Endothelial cell of umbilical vein (primary cell): ENCODE data around the gene CDC37. TPM values are rescaled to one million over a fixed set of nuclear protein-coding genes. Genes with fewer than 3 reads are reported as not detected.

Experiments used
- BruUV-seq: library from RNA; stranded (reverse); fragments of 400-500 nt; replicated peaks from 2 replicates; lab custom pipeline; 2021; lab: Mats Ljungman, UMichigan
- CTCF ChIA-PET: fragments of 300-600, 350-600 bp; sonication (Branson Sonifier 250); formaldehyde crosslinking; loops from one replicate; lab custom pipeline; 2021; ENCODE audit warnings: antibody characterized with exemption, inconsistent platforms; lab: Charles Lee
- POLR2A ChIA-PET: fragments of 300-600, 350-600 bp; sonication (Branson Sonifier 250); formaldehyde crosslinking; loops from one replicate; lab custom pipeline; 2021; ENCODE audit warnings: antibody characterized with exemption, inconsistent platforms; lab: Charles Lee
- DNase-seq: peaks from one replicate; pipeline ENCODE4 v3.0.0-alpha.2; 2011; ENCODE audit warnings: low read depth, low spot score
- FAIRE-seq: peaks from 2 replicates; lab custom pipeline; 2011; peaks lifted over from hg19 to GRCh38; lab: Jason Lieb, UNC
- H2AFZ ChIP-seq: 2 replicates; pipeline ENCODE4 v1.6.0; 2012; ENCODE audit warnings: low read depth, low read length, control low read depth, inconsistent platforms
- H3K27ac ChIP-seq: 2 replicates; pipeline ENCODE4 v1.5.1; 2011; ENCODE audit warnings: low read depth, mild to moderate bottlenecking, control low read depth, low read length, moderate library complexity; ENCODE audit not compliant: insufficient read depth
- H3K27me3 ChIP-seq, 2 experiments: 2 replicates each; pipeline versions ENCODE4 v1.6.0 to v1.6.1; 2011; ENCODE audit warnings: low read length in 2 of 2, mixed read lengths in 1 of 2; ENCODE audit not compliant: control insufficient read depth in 2 of 2, insufficient read depth in 2 of 2
- H3K36me3 ChIP-seq, 2 experiments: 2 replicates in 1 of 2; 3 replicates in 1 of 2; pipeline ENCODE4 v1.5.1; 2011; ENCODE audit warnings: low read length in 2 of 2, mild to moderate bottlenecking in 1 of 2, moderate library complexity in 1 of 2; ENCODE audit not compliant: control insufficient read depth in 2 of 2, insufficient read depth in 2 of 2; ENCODE audit errors: extremely low read depth in 1 of 2
- H3K4me1 ChIP-seq: 3 replicates; pipeline ENCODE4 v1.5.1; 2011; ENCODE audit warnings: mild to moderate bottlenecking, low read length; ENCODE audit not compliant: control insufficient read depth, insufficient read depth; ENCODE audit errors: extremely low read depth
- H3K4me2 ChIP-seq: 2 replicates; pipeline ENCODE4 v1.6.1; 2011; ENCODE audit warnings: low read length, control low read depth, mixed read lengths; ENCODE audit not compliant: insufficient read depth
- H3K4me3 ChIP-seq, 3 experiments: fragments of 200-600 bp in 1 of 3; sonication (generic), shearing (Covaris generic) in 1 of 3; replicated peaks in 1 of 3; 2 replicates each; pipeline ENCODE4 v1.5.1; 2011 to 2016; ENCODE audit warnings: control low read depth in 3 of 3, low read length in 3 of 3, mild to moderate bottlenecking in 2 of 3, inconsistent platforms in 1 of 3, low read depth in 1 of 3, moderate library complexity in 1 of 3; ENCODE audit not compliant: insufficient read depth in 1 of 3
- H3K79me2 ChIP-seq: 2 replicates; pipeline ENCODE4 v1.6.0; 2012; ENCODE audit warnings: low read length, inconsistent platforms; ENCODE audit not compliant: control insufficient read depth, insufficient read depth
- H3K9ac ChIP-seq: replicated peaks from 2 replicates; pipeline ENCODE3; 2011; ENCODE audit warnings: low read length, control low read depth; ENCODE audit not compliant: insufficient read depth; ENCODE audit errors: extremely low read depth
- H3K9me1 ChIP-seq: replicated peaks from 3 replicates; pipeline ENCODE4 v1.6.0; 2011; ENCODE audit warnings: mild to moderate bottlenecking, low read length; ENCODE audit not compliant: control insufficient read depth, insufficient read depth; ENCODE audit errors: extremely low read depth
- H3K9me3 ChIP-seq: replicated peaks from 2 replicates; pipeline ENCODE4 v1.5.1; 2012; ENCODE audit warnings: low read length, inconsistent platforms; ENCODE audit not compliant: control insufficient read depth, insufficient read depth
- H4K20me1 ChIP-seq: replicated peaks from 2 replicates; pipeline ENCODE3; 2011; ENCODE audit warnings: mild to moderate bottlenecking, low read length; ENCODE audit not compliant: control insufficient read depth, insufficient read depth; ENCODE audit errors: extremely low read depth
- EZH2 ChIP-seq: IDR thresholded peaks from 2 replicates; pipeline ENCODE4 v1.6.1; 2012; ENCODE audit warnings: borderline replicate concordance, low read depth, mild to moderate bottlenecking, moderate library complexity, low read length, inconsistent platforms; ENCODE audit not compliant: severe bottlenecking
- FOS ChIP-seq: IDR thresholded peaks from 2 replicates; pipeline ENCODE4 v1.6.1; 2011; ENCODE audit warnings: mild to moderate bottlenecking, low read length, moderate library complexity, borderline replicate concordance; ENCODE audit not compliant: insufficient read depth
- GATA2 ChIP-seq: IDR thresholded peaks from 2 replicates; pipeline ENCODE4 v1.7.0; 2011; ENCODE audit warnings: low read depth, mild to moderate bottlenecking, moderate library complexity, mixed read lengths, low read length; ENCODE audit not compliant: insufficient read length, insufficient read depth
- JUN ChIP-seq: IDR thresholded peaks from 2 replicates; pipeline ENCODE4 v1.6.1; 2011; ENCODE audit warnings: borderline replicate concordance, low read depth; ENCODE audit not compliant: insufficient read length, insufficient read depth
- MAX ChIP-seq: IDR thresholded peaks from 2 replicates; pipeline ENCODE4 v1.6.1; 2011; ENCODE audit not compliant: insufficient read depth, insufficient read length
- MYC ChIP-seq: IDR thresholded peaks from one replicate; pipeline ENCODE4 v1.6.1; 2011; ENCODE audit warnings: mild to moderate bottlenecking, low read depth, low read length
- POLR2A ChIP-seq: IDR thresholded peaks from 2 replicates; pipeline ENCODE4 v1.6.1; 2012; ENCODE audit warnings: low read depth, mild to moderate bottlenecking, control low read depth, low read length
- POLR2AphosphoS5 ChIP-seq: IDR thresholded peaks from 2 replicates; pipeline ENCODE4 v1.6.1; 2012; ENCODE audit warnings: low read depth, mild to moderate bottlenecking, control low read depth, low read length, moderate library complexity; ENCODE audit not compliant: insufficient read depth
- dilution Hi-C: fragments of 300-500 bp; cut with MboI; formaldehyde crosslinking; loops from one replicate; pipeline ENCODE4 v1.15.0; 2019; ENCODE audit warnings: low sequenced_read_pairs; ENCODE audit not compliant: extremely low pct_ligation_motif_present
- intact Hi-C: fragments of 100-400 bp; cut with micrococcal nuclease; formaldehyde crosslinking; loops from one replicate; pipeline ENCODE4 v1.10.0; 2022
- polyA plus RNA-seq, 4 experiments: library from polyadenylated mRNA; depleted of rRNA in 3 of 4; stranded (reverse) in 3 of 4; unstranded in 1 of 4; fragments of >200 nt; gene quantifications; 2 replicates each; pipeline versions ENCODE4 v1.2.1 to v1.2.3, GENCODE V29; 2011 to 2012; ENCODE audit warnings: missing spikeins in 1 of 4
- total RNA-seq: library from RNA; stranded (reverse); gene quantifications from 2 replicates; pipeline ENCODE4 v1.2.3, GENCODE V29; 2021
- TF ChIP-seq, protein P1 (sequence below), 2 donors: IDR thresholded peaks; 1 replicate in 1 of 2; 2 replicates in 1 of 2; pipeline ENCODE4 v1.5.1; 2011; ENCODE audit warnings: low read length in 2 of 2, mild to moderate bottlenecking in 2 of 2, moderate library complexity in 2 of 2, control low read depth in 1 of 2, inconsistent platforms in 1 of 2, low read depth in 1 of 2; ENCODE audit not compliant: insufficient read depth in 1 of 2; ENCODE audit errors: extremely low read depth in 1 of 2

Gene CDC37
- total and polyA plus RNA-seq, 2 donors (not counting 3 experiments of a cell fraction or from before 2014, with no cell fraction given): 300 to 372 TPM

DNA sequence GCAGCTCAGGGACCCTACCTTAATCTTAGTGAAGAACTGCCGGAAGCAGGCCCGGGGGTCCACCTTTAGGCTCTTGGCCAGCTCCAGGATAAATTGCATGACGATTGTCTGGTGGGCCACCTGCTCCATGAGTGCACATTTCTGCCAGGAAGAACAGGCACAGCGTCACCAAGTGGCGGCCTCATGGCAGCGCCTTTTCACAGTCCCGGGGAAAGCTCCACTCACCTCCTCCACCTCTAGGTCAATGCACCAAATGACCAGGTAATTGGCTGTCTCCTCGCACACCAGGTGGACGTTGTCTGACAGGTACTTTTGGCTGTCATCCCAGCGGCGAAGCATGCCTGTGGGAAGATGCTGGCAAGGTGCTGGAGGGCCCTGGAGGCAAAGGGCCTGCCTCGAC lies 8.3 kb downstream of the CDC37 start:
- BruUV-seq: no TSS peak
- CTCF ChIA-PET: interaction anchor here (1.4 to 10.8 kb wide), 2 partner anchors 125 to 136 kb away, joined by 4 to 606 read pairs; no protein-coding TSS in a partner anchor

More for the DNA sequence above, 8.3 kb downstream of the CDC37 start:
- H3K4me1 ChIP-seq: no peaks in the 10 kb centered on the region
- peaks cover 33% of the 10 kb centered on the region for H3K79me2 ChIP-seq
- no peak overlapping the region for H3K27ac ChIP-seq
- POLR2A ChIA-PET: no interaction called here
- H3K9me1 ChIP-seq: no peaks in the 10 kb centered on the region
- no peak for FAIRE-seq
- no peak overlapping the region for H3K4me2 ChIP-seq
- TF ChIP-seq EZH2: no peak
- no peak for TF ChIP-seq GATA2
- no peak for TF ChIP-seq POLR2A
- no peak for TF ChIP-seq MAX
- TF ChIP-seq FOS: no peak
- TF ChIP-seq JUN: no peak
- no peak for TF ChIP-seq POLR2AphosphoS5
- TF ChIP-seq, protein P1, sequence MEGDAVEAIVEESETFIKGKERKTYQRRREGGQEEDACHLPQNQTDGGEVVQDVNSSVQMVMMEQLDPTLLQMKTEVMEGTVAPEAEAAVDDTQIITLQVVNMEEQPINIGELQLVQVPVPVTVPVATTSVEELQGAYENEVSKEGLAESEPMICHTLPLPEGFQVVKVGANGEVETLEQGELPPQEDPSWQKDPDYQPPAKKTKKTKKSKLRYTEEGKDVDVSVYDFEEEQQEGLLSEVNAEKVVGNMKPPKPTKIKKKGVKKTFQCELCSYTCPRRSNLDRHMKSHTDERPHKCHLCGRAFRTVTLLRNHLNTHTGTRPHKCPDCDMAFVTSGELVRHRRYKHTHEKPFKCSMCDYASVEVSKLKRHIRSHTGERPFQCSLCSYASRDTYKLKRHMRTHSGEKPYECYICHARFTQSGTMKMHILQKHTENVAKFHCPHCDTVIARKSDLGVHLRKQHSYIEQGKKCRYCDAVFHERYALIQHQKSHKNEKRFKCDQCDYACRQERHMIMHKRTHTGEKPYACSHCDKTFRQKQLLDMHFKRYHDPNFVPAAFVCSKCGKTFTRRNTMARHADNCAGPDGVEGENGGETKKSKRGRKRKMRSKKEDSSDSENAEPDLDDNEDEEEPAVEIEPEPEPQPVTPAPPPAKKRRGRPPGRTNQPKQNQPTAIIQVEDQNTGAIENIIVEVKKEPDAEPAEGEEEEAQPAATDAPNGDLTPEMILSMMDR (IDR thresholded peaks at IDR 0.05; ENCODE audit: extremely low read depth in 1 of 2, insufficient read depth in 1 of 2, low read depth in 1 of 2, low read length in 2 of 2): no peak
- TF ChIP-seq MYC: no peak
- no peak overlapping the region for H3K4me3 ChIP-seq
- H2AFZ ChIP-seq: no peak overlapping the region
- intact Hi-C loops: no loop called here
- dilution Hi-C loops: no loop called here
- H3K9me3 ChIP-seq: no peaks in the 10 kb centered on the region
- DNase-seq: no peak
- H3K9ac ChIP-seq: no peak overlapping the region
- peaks cover 18 to 45% of the 10 kb centered on the region in 2 experiments for H3K36me3 ChIP-seq
- H3K27me3 ChIP-seq: no peaks in the 10 kb centered on the region
- H4K20me1 ChIP-seq: no peaks in the 10 kb centered on the region
